Measurements from ENCODE around the gene ZNF500.

ZNF500 gene

DNA sequence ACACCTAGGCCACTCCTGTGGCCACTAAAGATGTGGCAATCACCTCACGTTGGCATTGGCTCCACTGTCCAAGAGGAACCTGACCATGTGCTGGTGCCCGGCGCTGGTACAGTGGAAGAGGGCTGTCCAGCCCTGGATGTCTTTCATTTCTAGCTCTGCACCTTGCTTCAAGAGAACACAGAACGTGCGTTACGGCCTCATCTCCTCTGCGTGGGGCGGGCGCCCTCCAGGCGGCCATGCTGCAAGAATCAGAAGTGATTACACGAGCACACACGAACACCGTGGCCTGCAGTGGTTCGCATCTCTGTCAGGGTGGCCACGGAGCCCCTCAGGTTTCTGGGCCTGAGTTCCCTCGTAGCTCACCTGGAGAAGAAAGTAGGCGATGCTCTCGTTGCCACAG is 40.3 kb downstream of the ZNF500 start:
- H3K27ac ChIP-seq (ENCODE audit: low read depth, low read length), result no peak overlapping the region
- no peaks in the 10 kb centered on the region for H3K79me2 ChIP-seq (ENCODE audit: insufficient read depth, low read length)
- TF ChIP-seq CTCF (IDR thresholded peaks at IDR 0.05; ENCODE audit: insufficient read depth, low read length, poor library complexity, severe bottlenecking), result no peak
- no peak for TF ChIP-seq EZH2phosphoT487 (conservative IDR thresholded peaks at IDR 0.05; ENCODE audit: low read length)
- no peak overlapping the region for H3K4me2 ChIP-seq (ENCODE audit: low read depth, low read length, poor library complexity, severe bottlenecking)
- no peaks in the 10 kb centered on the region for H3K36me3 ChIP-seq (ENCODE audit: low read length)
- no peak overlapping the region for H3K4me3 ChIP-seq (ENCODE audit: insufficient read depth, low read length, poor library complexity, severe bottlenecking)
- H2AFZ ChIP-seq (ENCODE audit: low read depth, low read length, severe bottlenecking), result no peak overlapping the region
- H3F3A ChIP-seq (ENCODE audit: insufficient read depth), result no peaks in the 10 kb centered on the region
- H3K9me3 ChIP-seq (ENCODE audit: insufficient read depth, low read length), result no peaks in the 10 kb centered on the region
- no peaks in the 10 kb centered on the region for H4K20me1 ChIP-seq (ENCODE audit: low read depth, low read length)
- no peaks in the 10 kb centered on the region for H3K27me3 ChIP-seq (ENCODE audit: low read length)
- H3K9ac ChIP-seq (ENCODE audit: low read length), result no peak overlapping the region
- no peaks in the 10 kb centered on the region for H3K9me2 ChIP-seq (replicated peaks; ENCODE audit: insufficient read depth, low read length)

DNA sequence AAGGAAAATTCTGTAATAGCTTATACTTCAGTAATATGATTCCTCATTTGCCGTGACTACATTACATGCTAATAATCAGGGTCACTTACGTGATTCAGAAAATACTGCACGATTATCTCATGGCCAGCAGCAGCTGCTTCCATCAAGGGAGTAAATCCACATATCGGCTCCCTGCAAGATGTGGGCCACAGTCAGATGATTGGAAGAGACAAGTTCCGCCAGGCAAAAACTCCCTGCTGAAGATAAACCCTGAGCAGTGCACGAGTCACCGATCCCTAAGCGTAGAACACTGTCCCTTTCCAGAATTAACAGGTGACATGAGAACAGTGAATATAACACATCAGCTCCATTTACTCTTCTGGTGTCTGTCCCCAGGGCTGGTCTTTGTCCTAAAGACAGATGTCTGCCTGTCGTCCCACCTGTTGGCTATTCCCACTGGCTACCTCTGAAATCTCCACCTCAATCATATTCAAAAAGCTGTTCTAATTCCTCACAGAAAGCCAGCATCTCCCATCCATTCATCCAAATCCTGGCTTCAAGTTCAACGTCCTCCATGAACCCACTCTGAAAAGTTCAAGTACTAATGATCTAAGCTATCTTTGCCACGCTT is 42.2 kb downstream of the ZNF500 start:
- no peak for TF ChIP-seq EZH2phosphoT487 (conservative IDR thresholded peaks at IDR 0.05; ENCODE audit: low read length)
- no peak for TF ChIP-seq CTCF (IDR thresholded peaks at IDR 0.05; ENCODE audit: insufficient read depth, low read length, poor library complexity, severe bottlenecking)
- Histone ChIP-seq H3K79me2 (ENCODE audit: insufficient read depth, low read length) (no peaks in the 10 kb centered on the region), H4K20me1 (ENCODE audit: low read depth, low read length) (no peaks in the 10 kb centered on the region), H2AFZ (ENCODE audit: low read depth, low read length, severe bottlenecking) (no peak overlapping the region), H3K36me3 (ENCODE audit: low read length) (no peaks in the 10 kb centered on the region), H3K27ac (ENCODE audit: low read depth, low read length) (no peak overlapping the region), H3K9ac (ENCODE audit: low read length) (no peak overlapping the region), H3F3A (ENCODE audit: insufficient read depth) (no peaks in the 10 kb centered on the region), H3K9me2 (replicated peaks; ENCODE audit: insufficient read depth, low read length) (no peaks in the 10 kb centered on the region), H3K9me3 (ENCODE audit: insufficient read depth, low read length) (no peaks in the 10 kb centered on the region), H3K4me2 (ENCODE audit: low read depth, low read length, poor library complexity, severe bottlenecking) (no peak overlapping the region), H3K27me3 (ENCODE audit: low read length) (no peaks in the 10 kb centered on the region), H3K4me3 (ENCODE audit: insufficient read depth, low read length, poor library complexity, severe bottlenecking) (no peak overlapping the region)

DNA sequence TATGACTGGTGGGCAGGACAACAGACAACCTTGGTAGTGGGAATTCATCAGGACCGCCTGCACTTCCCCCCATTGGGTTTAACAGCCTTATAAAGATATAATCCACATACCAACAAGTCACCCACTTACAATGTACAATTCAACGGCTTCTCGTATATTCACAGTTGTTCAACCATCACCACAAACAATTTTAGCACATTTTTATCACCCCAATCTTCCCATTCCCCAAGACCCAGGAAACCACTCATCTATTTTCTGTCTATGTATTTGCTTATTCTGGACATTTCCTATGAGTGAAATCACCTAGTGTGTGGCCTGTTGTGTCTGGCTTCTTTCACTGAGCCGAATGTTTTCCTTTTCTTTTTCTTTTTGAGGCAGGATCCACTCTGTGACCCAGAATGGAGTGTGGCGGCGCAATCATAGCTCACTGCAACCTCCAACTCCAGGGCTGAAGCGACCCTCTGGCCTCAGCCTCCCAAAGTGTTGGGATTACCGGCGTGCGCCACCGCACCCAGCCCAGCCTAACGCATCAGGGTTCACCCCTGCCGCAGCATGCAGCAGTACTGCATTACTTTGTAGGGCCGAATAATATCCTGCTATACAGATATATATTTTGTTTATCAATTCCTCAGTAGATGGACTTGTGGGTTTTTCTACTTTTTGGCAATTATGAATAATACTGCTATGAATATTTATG is 43.7 kb downstream of the ZNF500 start:
- no peaks in the 10 kb centered on the region for H4K20me1 ChIP-seq (ENCODE audit: low read depth, low read length)
- TF ChIP-seq CTCF (IDR thresholded peaks at IDR 0.05; ENCODE audit: insufficient read depth, low read length, poor library complexity, severe bottlenecking) (no peak), EZH2phosphoT487 (conservative IDR thresholded peaks at IDR 0.05; ENCODE audit: low read length) (no peak)
- no peaks in the 10 kb centered on the region for H3K36me3 ChIP-seq (ENCODE audit: low read length)
- H2AFZ ChIP-seq (ENCODE audit: low read depth, low read length, severe bottlenecking), result no peak overlapping the region
- no peak overlapping the region for H3K4me2 ChIP-seq (ENCODE audit: low read depth, low read length, poor library complexity, severe bottlenecking)
- H3K9ac ChIP-seq (ENCODE audit: low read length), result no peak overlapping the region
- H3K79me2 ChIP-seq (ENCODE audit: insufficient read depth, low read length), result no peaks in the 10 kb centered on the region
- H3K4me3 ChIP-seq (ENCODE audit: insufficient read depth, low read length, poor library complexity, severe bottlenecking), result no peak overlapping the region
- no peaks in the 10 kb centered on the region for H3K9me2 ChIP-seq (replicated peaks; ENCODE audit: insufficient read depth, low read length)
- no peaks in the 10 kb centered on the region for H3K27me3 ChIP-seq (ENCODE audit: low read length)
- H3K27ac ChIP-seq (ENCODE audit: low read depth, low read length), result no peak overlapping the region
- no peaks in the 10 kb centered on the region for H3F3A ChIP-seq (ENCODE audit: insufficient read depth)
- no peaks in the 10 kb centered on the region for H3K9me3 ChIP-seq (ENCODE audit: insufficient read depth, low read length)

Data from SU-DHL-6 (cell line).